ENCODE measurements around the gene AKR1C4. TPM values are rescaled to one million over a fixed set of nuclear protein-coding genes. Genes with fewer than 3 reads are reported as not detected.

Gene AKR1C4
- polyA plus RNA-seq, 1 experiment, result not detected

DNA sequence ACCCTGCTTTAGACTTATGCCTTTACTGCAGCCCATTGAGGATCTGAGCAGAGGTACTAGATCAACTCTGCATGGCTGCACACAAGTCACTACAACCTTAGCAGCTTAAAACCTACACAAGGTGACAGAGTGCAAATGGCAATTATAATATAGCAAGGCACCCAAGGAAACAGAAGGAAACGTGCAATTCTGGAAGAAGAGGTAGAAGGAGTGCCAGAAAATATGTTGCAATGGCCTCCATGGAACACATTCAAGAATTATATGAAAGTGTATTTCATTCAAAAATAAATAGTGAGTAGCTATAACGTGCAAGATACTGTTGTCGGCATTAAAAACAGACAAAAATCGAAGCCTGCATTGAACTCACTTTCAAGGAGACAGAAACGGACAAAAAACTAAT is 8.8 kb upstream of the AKR1C4 start:
- DNase-seq (ENCODE audit: low read depth), result no peak
- CTCF ChIA-PET, result interaction anchor here (0.7 kb wide), 1 partner anchor 33 kb away, joined by 3 read pairs; no protein-coding TSS in a partner anchor
- Histone ChIP-seq H3K36me3 (ENCODE audit: control insufficient read depth, insufficient read depth, low read length) (no peaks in the 10 kb centered on the region), H3K27me3 (ENCODE audit: control insufficient read depth, insufficient read depth, low read length) (no peaks in the 10 kb centered on the region), H3K4me3 (ENCODE audit: low read depth, low read length) (no peak overlapping the region)
- POLR2A ChIA-PET, result no interaction called here
- TF ChIP-seq, protein P1, sequence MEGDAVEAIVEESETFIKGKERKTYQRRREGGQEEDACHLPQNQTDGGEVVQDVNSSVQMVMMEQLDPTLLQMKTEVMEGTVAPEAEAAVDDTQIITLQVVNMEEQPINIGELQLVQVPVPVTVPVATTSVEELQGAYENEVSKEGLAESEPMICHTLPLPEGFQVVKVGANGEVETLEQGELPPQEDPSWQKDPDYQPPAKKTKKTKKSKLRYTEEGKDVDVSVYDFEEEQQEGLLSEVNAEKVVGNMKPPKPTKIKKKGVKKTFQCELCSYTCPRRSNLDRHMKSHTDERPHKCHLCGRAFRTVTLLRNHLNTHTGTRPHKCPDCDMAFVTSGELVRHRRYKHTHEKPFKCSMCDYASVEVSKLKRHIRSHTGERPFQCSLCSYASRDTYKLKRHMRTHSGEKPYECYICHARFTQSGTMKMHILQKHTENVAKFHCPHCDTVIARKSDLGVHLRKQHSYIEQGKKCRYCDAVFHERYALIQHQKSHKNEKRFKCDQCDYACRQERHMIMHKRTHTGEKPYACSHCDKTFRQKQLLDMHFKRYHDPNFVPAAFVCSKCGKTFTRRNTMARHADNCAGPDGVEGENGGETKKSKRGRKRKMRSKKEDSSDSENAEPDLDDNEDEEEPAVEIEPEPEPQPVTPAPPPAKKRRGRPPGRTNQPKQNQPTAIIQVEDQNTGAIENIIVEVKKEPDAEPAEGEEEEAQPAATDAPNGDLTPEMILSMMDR (IDR thresholded peaks at IDR 0.05; ENCODE audit: insufficient read depth, low read depth, low read length), result no peak

DNA sequence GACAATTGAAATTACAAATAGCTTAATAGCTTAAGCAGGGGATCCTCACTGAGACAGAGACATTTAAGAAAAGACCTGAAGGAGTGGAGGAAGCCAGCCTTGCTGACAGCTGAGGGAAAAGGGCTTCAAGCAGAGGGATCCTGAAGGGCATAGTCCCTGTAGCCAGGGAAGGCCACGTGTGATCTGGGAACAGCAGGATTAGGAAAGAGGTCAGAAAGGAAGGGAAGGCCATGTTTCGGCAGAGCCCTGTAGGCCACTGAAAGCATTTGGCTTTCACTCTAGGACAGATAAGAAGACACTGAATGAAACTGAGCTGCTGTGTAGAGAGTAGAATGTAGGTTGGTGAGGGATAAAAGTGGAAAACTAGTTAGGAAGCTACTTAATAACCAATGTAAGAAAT is 8.3 kb upstream of the AKR1C4 start:
- no peaks in the 10 kb centered on the region for H3K36me3 ChIP-seq (ENCODE audit: control insufficient read depth, insufficient read depth, low read length)
- no peak overlapping the region for H3K4me3 ChIP-seq (ENCODE audit: low read depth, low read length)
- DNase-seq (ENCODE audit: low read depth), result no peak
- TF ChIP-seq, protein P1 (IDR thresholded peaks at IDR 0.05; ENCODE audit: insufficient read depth, low read depth, low read length), result no peak
- CTCF ChIA-PET, result no interaction called here
- POLR2A ChIA-PET, result no interaction called here
- H3K27me3 ChIP-seq (ENCODE audit: control insufficient read depth, insufficient read depth, low read length), result no peaks in the 10 kb centered on the region

DNA sequence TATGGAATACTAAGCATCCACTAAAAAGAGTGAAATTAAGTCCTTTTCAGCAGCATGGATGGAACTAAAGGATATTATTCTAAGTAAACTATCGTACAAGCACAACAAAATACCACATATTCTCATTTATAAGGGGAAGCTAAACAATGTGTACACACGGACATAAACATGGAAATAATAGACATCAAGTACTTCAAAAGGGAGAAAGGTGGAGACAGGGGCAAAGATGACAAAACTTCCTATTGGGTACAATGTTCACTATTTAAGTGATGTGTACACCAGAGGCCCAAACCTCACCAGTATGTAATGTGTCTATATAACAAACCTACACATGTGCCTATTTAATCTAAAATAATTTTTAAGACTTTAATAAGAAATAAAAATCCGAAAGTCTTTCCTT is 2.2 kb upstream of the AKR1C4 start:
- no peak for DNase-seq (ENCODE audit: low read depth)
- TF ChIP-seq, protein P1 (IDR thresholded peaks at IDR 0.05; ENCODE audit: insufficient read depth, low read depth, low read length), result no peak
- Histone ChIP-seq H3K27me3 (ENCODE audit: control insufficient read depth, insufficient read depth, low read length) (no peaks in the 10 kb centered on the region), H3K4me3 (ENCODE audit: low read depth, low read length) (no peak overlapping the region), H3K36me3 (ENCODE audit: control insufficient read depth, insufficient read depth, low read length) (no peaks in the 10 kb centered on the region)
- POLR2A ChIA-PET, result no interaction called here
- CTCF ChIA-PET, result no interaction called here

DNA sequence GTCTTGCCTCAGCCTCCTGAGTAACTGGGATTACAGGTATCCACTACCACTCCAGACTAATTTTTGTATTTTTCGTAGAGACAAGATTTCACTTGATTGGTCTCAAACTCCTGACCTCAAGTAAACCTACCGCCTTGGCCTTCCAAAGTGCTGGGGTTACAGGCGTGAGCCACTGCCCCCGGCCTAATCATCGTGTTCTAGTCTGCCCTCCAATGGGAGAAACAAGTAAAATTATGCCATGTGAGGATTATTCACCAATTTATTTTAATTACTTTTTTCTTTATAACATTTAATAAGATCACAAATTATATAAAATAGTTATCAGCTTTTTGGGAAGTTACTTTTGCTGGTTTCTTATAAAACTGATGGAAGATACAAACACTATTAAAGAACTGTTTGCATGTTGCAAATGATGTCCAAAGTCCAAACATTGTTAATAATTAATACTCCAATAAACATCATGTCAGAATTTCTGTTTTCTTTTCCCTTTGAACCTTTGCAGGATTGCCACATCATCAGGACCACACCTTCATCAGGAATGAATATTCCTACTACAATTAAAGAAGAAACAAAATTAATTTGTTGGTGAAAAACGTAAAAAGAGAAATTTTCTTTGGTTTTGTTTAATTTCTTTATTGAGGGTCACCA is 786 bp upstream of the AKR1C4 start:
- H3K36me3 ChIP-seq (ENCODE audit: control insufficient read depth, insufficient read depth, low read length), result no peaks in the 10 kb centered on the region
- H3K4me3 ChIP-seq (ENCODE audit: low read depth, low read length), result no peak overlapping the region
- ChIA-PET CTCF (no interaction called here), POLR2A (no interaction called here)
- TF ChIP-seq, protein P1 (IDR thresholded peaks at IDR 0.05; ENCODE audit: insufficient read depth, low read depth, low read length), result no peak
- H3K27me3 ChIP-seq (ENCODE audit: control insufficient read depth, insufficient read depth, low read length), result no peaks in the 10 kb centered on the region
- DNase-seq (ENCODE audit: low read depth), result no peak

DNA sequence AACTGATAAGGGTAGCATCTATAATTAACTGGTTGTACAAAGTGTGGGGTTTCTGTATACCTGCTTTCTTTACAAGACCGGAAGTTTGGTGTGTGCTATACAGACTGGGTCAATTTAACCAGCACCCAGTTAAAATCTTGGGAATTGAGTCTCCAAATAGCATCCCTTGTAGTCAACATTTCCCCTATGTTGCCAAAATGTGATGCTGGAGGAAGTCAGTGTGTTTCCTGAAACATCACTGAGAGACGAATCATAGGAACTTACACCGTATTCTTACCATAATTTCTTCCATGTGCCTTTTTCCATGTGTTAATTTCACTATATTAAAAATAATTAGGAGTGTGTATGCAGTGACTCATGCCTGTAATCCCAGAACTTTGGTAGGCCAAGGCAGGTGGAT is 1.7 kb downstream of the AKR1C4 start:
- CTCF ChIA-PET, result no interaction called here
- TF ChIP-seq, protein P1 (IDR thresholded peaks at IDR 0.05; ENCODE audit: insufficient read depth, low read depth, low read length), result no peak
- no peaks in the 10 kb centered on the region for H3K27me3 ChIP-seq (ENCODE audit: control insufficient read depth, insufficient read depth, low read length)
- H3K36me3 ChIP-seq (ENCODE audit: control insufficient read depth, insufficient read depth, low read length), result no peaks in the 10 kb centered on the region
- no peak for DNase-seq (ENCODE audit: low read depth)
- no peak overlapping the region for H3K4me3 ChIP-seq (ENCODE audit: low read depth, low read length)
- POLR2A ChIA-PET, result no interaction called here

All from BJ (cell line).